ENCODE results near the gene SPTLC2. TPM values are rescaled to one million over a fixed set of nuclear protein-coding genes. Genes with fewer than 3 reads are reported as not detected.
A peak's percentile ranks its signal among the peaks of the same experiment; 100 is the strongest.

Gene SPTLC2
- total and polyA plus RNA-seq, 5 donors: 4.8 to 15.8 (median 11.8) TPM

DNA sequence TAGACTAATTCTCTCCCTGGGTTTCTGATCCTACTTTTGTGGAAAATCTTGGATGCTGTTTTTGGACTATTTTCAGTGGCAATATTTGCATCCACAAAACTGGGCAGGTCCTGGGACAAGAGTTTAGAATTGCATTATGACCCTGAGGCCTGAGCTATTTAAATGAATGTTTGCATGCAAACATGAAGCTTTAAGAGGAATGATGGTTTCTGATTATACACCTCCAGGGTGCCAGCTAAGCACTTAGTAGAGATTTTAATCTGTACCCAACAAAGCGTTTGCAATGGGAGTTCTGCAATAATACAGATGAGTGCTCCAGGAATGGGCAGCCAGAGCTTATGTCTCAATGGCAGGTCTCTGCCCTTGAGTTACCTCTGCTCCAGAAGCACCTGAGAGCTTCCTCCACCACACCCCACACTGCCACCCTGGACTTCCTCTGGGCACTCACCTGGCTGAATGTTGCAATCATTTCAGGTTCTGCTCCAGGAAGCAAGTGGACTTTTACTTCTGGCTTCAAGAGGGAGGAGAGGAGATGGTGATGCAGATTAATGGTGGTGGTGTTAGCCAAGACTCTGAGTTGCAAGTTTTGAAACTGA is 6.0 kb upstream of the SPTLC2 start:
- DNase-seq (no peak), ATAC-seq (no peak)
- no peaks in the 10 kb centered on the region for H3K9me3 ChIP-seq (ENCODE audit: control insufficient read depth, low read length)
- H3K27ac ChIP-seq (ENCODE audit: low read length): no peak overlapping the region
- WGBS: 41% methylated on average over 1 of the region's 1 CpG
- no peak overlapping the region for H3K4me3 ChIP-seq (ENCODE audit: low read length)
- intact Hi-C loops (cut with DNase I): no loop called here
- no peaks in the 10 kb centered on the region for H3K4me1 ChIP-seq (ENCODE audit: control insufficient read depth, insufficient read depth, low read length)
- H3K27me3 ChIP-seq (ENCODE audit: control insufficient read depth, insufficient read depth): no peaks in the 10 kb centered on the region

- no peaks in the 10 kb centered on the region for H3K27me3 ChIP-seq (ENCODE audit: control insufficient read depth, insufficient read depth)
- no peaks in the 10 kb centered on the region for H3K4me1 ChIP-seq (ENCODE audit: control insufficient read depth, insufficient read depth, low read length)
- 90% methylated on average over 16 of the region's 16 CpGs for WGBS
- H3K9me3 ChIP-seq (ENCODE audit: control insufficient read depth, low read length): no peaks in the 10 kb centered on the region
- ATAC-seq (no peak), DNase-seq (no peak)
- H3K27ac ChIP-seq (ENCODE audit: low read length): no peak overlapping the region
- intact Hi-C loops (cut with DNase I): no loop called here
- H3K4me3 ChIP-seq (ENCODE audit: low read length): no peak overlapping the region
Measured at GRCh38 chr14:77620222-77620870, 3.9 kb upstream of the SPTLC2 start.

- intact Hi-C loops (cut with DNase I): no loop called here
Measured at GRCh38 chr14:77618381-77618970, 2.0 kb upstream of the SPTLC2 start.

DNA sequence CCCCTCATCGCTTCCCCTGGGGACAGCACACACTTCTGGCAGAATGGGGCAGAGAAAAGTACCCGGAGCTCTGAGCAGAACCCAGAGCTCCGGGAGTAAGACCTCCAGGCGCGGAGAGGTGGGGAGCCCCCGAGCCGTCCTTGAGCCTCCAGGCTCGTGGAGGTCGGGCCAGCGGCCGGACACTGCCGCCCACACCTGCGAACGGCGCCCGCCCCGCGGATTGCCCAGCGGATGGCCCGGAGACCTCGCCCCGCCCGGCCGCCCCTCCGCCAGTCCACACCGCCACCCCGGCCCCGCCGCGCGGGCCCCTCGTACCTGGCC is 344 bp downstream of the SPTLC2 start:
- intact Hi-C loops (cut with DNase I): no loop called here
- H3K27me3 ChIP-seq (ENCODE audit: control insufficient read depth, insufficient read depth): no peaks in the 10 kb centered on the region

More at GRCh38 chr14:77618381-77618970, 2.0 kb upstream of the SPTLC2 start:
- ATAC-seq (no peak), DNase-seq (no peak)
- no peaks in the 10 kb centered on the region for H3K27me3 ChIP-seq (ENCODE audit: control insufficient read depth, insufficient read depth)
- no peaks in the 10 kb centered on the region for H3K4me1 ChIP-seq (ENCODE audit: control insufficient read depth, insufficient read depth, low read length)
- 86% methylated on average over 6 of the region's 6 CpGs for WGBS
- H3K4me3 ChIP-seq (ENCODE audit: low read length): no peak overlapping the region
- no peaks in the 10 kb centered on the region for H3K9me3 ChIP-seq (ENCODE audit: control insufficient read depth, low read length)
- no peak overlapping the region for H3K27ac ChIP-seq (ENCODE audit: low read length)

DNA sequence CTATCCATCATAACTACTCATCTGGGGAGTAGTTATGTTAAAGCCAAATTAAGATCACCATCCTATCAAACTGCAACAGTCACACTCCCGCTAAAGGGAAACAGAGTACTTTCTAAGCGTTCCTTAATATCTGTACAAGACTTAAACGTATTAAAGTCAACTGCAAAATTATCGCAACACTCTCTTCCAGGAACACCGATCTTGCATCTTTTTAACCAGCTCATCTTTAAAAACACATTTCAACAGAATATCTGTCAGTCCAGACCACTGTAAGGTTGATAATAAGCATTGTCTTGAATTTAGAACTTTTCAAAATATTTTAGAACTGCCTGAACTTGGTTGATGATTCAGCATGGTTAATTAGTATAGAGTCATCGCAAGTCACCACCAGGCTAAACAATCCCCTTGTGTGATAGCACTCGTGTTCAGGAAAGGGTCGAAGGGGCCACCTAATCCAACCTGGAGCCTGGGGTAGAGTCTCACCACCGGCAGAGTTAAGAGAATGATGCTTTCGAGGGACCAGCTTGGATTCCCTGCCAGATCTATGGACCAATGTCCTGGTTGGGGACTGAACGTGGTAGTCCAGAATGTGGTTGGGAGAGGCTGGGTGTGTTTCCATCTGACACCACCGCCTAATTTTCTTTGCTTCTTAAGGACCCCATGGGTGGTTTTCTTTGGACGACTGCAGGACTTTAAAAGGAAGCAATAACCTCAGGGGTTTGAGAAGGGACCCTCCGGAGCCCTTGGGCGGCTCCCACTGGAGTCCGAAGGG is 890 bp downstream of the SPTLC2 start:
- no peak for ATAC-seq
- intact Hi-C loops (cut with DNase I): no loop called here
- DNase-seq: no peak
- peak overlapping the region; percentile 81 for H3K4me3 ChIP-seq (ENCODE audit: low read length)
- no peaks in the 10 kb centered on the region for H3K9me3 ChIP-seq (ENCODE audit: control insufficient read depth, low read length)
- H3K27me3 ChIP-seq (ENCODE audit: control insufficient read depth, insufficient read depth): no peaks in the 10 kb centered on the region
- 6% methylated on average over 16 of the region's 16 CpGs for WGBS
- no peaks in the 10 kb centered on the region for H3K4me1 ChIP-seq (ENCODE audit: control insufficient read depth, insufficient read depth, low read length)
- peak overlapping the region; percentile 65 for H3K27ac ChIP-seq (ENCODE audit: low read length)

More for the DNA sequence above, 344 bp downstream of the SPTLC2 start:
- no peaks in the 10 kb centered on the region for H3K9me3 ChIP-seq (ENCODE audit: control insufficient read depth, low read length)
- ATAC-seq (no peak), DNase-seq (no peak)
- H3K27ac ChIP-seq (ENCODE audit: low read length): peak overlapping the region; percentile 65
- no peaks in the 10 kb centered on the region for H3K4me1 ChIP-seq (ENCODE audit: control insufficient read depth, insufficient read depth, low read length)
- peak overlapping the region; percentile 81 for H3K4me3 ChIP-seq (ENCODE audit: low read length)
- under 1% methylated on average over 32 of the region's 32 CpGs for WGBS

DNA sequence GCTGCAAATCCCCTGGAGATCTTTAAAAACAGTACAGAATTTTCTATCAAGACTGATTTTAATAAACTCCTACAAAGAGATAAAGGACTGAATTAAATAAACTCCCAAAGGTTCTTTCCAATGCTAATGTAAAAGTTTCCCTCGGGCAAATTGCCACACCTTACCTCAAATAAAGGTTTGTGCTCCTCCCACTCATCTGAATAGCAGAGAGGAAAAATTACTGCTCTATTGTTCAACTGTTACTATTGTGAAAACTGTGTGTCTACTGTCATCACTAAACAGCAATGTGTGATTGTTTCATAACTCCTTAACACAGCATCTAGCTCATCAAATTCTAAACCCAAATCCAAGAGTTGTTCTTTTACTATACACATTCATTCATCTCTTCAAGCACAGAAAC is 3.2 kb downstream of the SPTLC2 start:
- ATAC-seq: no peak
- H3K4me3 ChIP-seq (ENCODE audit: low read length): no peak overlapping the region
- H3K9me3 ChIP-seq (ENCODE audit: control insufficient read depth, low read length): no peaks in the 10 kb centered on the region
- intact Hi-C loops (cut with DNase I): no loop called here
- no peak overlapping the region for H3K27ac ChIP-seq (ENCODE audit: low read length)
- WGBS: 48% methylated on average over 1 of the region's 1 CpG
- H3K4me1 ChIP-seq (ENCODE audit: control insufficient read depth, insufficient read depth, low read length): no peaks in the 10 kb centered on the region
- H3K27me3 ChIP-seq (ENCODE audit: control insufficient read depth, insufficient read depth): no peaks in the 10 kb centered on the region
- DNase-seq: no peak

DNA sequence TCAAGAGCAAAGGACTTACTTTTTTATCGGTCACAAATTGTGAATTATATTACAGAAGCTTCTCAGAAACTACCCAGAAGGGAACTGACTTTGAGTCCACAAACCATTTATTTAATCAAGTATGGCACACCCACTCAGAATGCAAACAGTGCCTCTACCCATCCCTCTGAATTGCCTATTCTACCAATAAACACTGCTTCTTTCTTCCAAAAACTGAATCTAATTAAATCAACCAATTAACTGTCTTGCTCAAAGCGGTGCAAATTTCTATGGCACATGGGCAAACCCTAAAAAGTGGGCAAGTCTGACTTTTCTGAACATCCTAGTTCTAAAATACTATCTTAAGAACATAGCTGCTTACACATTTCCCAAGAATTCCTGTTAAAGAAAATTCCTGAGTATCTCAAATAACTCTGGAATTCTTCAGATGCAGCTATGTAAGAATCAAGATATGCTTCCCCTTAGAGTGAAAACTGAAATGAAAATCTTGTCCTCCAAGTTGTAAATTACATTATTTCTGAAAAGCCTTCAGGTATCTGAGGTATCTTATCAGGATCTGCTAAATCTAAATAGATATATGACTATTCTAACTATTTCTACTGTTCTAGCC is 4.3 kb downstream of the SPTLC2 start:
- ATAC-seq (no peak), DNase-seq (no peak)
- no peak overlapping the region for H3K4me3 ChIP-seq (ENCODE audit: low read length)
- no peaks in the 10 kb centered on the region for H3K9me3 ChIP-seq (ENCODE audit: control insufficient read depth, low read length)
- WGBS: 90% methylated on average over 2 of the region's 2 CpGs
- H3K4me1 ChIP-seq (ENCODE audit: control insufficient read depth, insufficient read depth, low read length): peaks cover 3% of the 10 kb centered on the region
- H3K27me3 ChIP-seq (ENCODE audit: control insufficient read depth, insufficient read depth): no peaks in the 10 kb centered on the region
- intact Hi-C loops (cut with DNase I): no loop called here
- no peak overlapping the region for H3K27ac ChIP-seq (ENCODE audit: low read length)

GRCh38 chr14:77610553-77610952 is 5.9 kb downstream of the SPTLC2 start:
- ATAC-seq: no peak
- Histone ChIP-seq H3K27ac (ENCODE audit: low read length) (no peak overlapping the region), H3K27me3 (ENCODE audit: control insufficient read depth, insufficient read depth) (no peaks in the 10 kb centered on the region), H3K4me1 (ENCODE audit: control insufficient read depth, insufficient read depth, low read length) (peaks cover 3% of the 10 kb centered on the region), H3K9me3 (ENCODE audit: control insufficient read depth, low read length) (no peaks in the 10 kb centered on the region), H3K4me3 (ENCODE audit: low read length) (no peak overlapping the region)
- DNase-seq: no peak
- intact Hi-C loops (cut with DNase I): no loop called here
- 76% methylated on average over 3 of the region's 3 CpGs for WGBS

- intact Hi-C loops (cut with DNase I): no loop called here
- Histone ChIP-seq H3K4me1 (ENCODE audit: control insufficient read depth, insufficient read depth, low read length) (peaks cover 3% of the 10 kb centered on the region), H3K27ac (ENCODE audit: low read length) (no peak overlapping the region), H3K4me3 (ENCODE audit: low read length) (no peak overlapping the region), H3K27me3 (ENCODE audit: control insufficient read depth, insufficient read depth) (no peaks in the 10 kb centered on the region), H3K9me3 (ENCODE audit: control insufficient read depth, low read length) (no peaks in the 10 kb centered on the region)
- WGBS: 92% methylated on average over 3 of the region's 3 CpGs
- ATAC-seq (no peak), DNase-seq (no peak)
Measured at GRCh38 chr14:77609922-77610321, 6.5 kb downstream of the SPTLC2 start.

GRCh38 chr14:77607741-77608302 is 8.6 kb downstream of the SPTLC2 start:
- Histone ChIP-seq H3K9me3 (ENCODE audit: control insufficient read depth, low read length) (no peaks in the 10 kb centered on the region), H3K4me1 (ENCODE audit: control insufficient read depth, insufficient read depth, low read length) (peaks cover 5% of the 10 kb centered on the region), H3K27me3 (ENCODE audit: control insufficient read depth, insufficient read depth) (no peaks in the 10 kb centered on the region), H3K27ac (ENCODE audit: low read length) (no peak overlapping the region), H3K4me3 (ENCODE audit: low read length) (no peak overlapping the region)
- peak in 1 of 3 donors; percentile 24 for DNase-seq
- intact Hi-C loops (cut with DNase I): no loop called here
- peak; percentile 60 to 81 for ATAC-seq
- WGBS: 53% methylated on average over 9 of the region's 9 CpGs
